ENCODE data around the gene MYO1C.
"Not testable (repeated sequence)": the region's sequence is repeated elsewhere in the genome, so short reads cannot be mapped to it uniquely, and the experiment has no call there.

DNA sequence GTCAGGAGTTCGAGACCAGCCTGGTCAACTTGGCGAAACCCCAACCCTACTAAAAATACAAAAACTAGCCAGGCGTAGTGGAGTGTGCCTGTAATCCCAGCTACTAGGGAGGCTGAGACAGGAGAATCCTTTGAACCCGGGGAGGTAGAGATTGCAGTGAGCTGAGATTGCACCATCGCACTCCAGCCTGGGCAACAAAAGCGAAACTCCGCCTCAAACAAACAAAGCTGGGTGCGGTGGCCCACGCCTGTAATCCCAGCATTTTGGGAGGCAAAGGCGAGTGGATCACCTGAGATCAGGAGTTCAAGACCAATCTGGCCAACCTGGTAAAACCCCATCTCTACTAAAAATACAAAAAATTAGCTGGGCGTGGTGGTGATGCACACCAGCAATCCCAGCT is 38.8 kb downstream of the MYO1C start:
- not testable (repeated sequence) for TF ChIP-seq FOXM1 (IDR thresholded peaks at IDR 0.05; ENCODE audit: borderline replicate concordance); TARDBP (IDR thresholded peaks at IDR 0.05); ELF4 (IDR thresholded peaks at IDR 0.05); FOXA1 (IDR thresholded peaks at IDR 0.05); ARNT (IDR thresholded peaks at IDR 0.05); SP1 (IDR thresholded peaks at IDR 0.05); LEF1 (IDR thresholded peaks at IDR 0.05; ENCODE audit: borderline replicate concordance); SUZ12 (IDR thresholded peaks at IDR 0.05); FOXK2 (IDR thresholded peaks at IDR 0.05); ZNF384 (IDR thresholded peaks at IDR 0.05); HDGF (IDR thresholded peaks at IDR 0.05; ENCODE audit: borderline replicate concordance)
- TF ChIP-seq, protein P1, sequence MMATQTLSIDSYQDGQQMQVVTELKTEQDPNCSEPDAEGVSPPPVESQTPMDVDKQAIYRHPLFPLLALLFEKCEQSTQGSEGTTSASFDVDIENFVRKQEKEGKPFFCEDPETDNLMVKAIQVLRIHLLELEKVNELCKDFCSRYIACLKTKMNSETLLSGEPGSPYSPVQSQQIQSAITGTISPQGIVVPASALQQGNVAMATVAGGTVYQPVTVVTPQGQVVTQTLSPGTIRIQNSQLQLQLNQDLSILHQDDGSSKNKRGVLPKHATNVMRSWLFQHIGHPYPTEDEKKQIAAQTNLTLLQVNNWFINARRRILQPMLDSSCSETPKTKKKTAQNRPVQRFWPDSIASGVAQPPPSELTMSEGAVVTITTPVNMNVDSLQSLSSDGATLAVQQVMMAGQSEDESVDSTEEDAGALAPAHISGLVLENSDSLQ (IDR thresholded peaks at IDR 0.05): not testable (repeated sequence)

Data from HEK293T (cell line).